Lower lobe of right lung (tissue), 2 donors: ENCODE measurements around the gene DCDC1. TPM values are rescaled to one million over a fixed set of nuclear protein-coding genes. Genes with fewer than 3 reads are reported as not detected.

Experiments
- ATAC-seq, 2 donors: fragments of 200-7000 bp; cut with Tn5 transposase; one replicate each; pipeline ENCODE4 v1.9.1; 2020 to 2022; ENCODE audit warnings: mild to moderate bottlenecking in 2 of 2, moderate library complexity in 2 of 2
- DNase-seq: peaks from one replicate; pipeline ENCODE4 v3.0.0-alpha.2; 2020
- H3K27ac ChIP-seq: fragments of 200-600 bp; one replicate; pipeline ENCODE4 v1.8.0; 2022
- H3K27me3 ChIP-seq: fragments of 200-600 bp; one replicate; pipeline ENCODE4 v1.8.0; 2022; ENCODE audit warnings: low read depth
- H3K36me3 ChIP-seq: fragments of 200-600 bp; one replicate; pipeline ENCODE4 v1.8.0; 2022; ENCODE audit warnings: mild to moderate bottlenecking
- H3K4me1 ChIP-seq: fragments of 200-600 bp; one replicate; pipeline ENCODE4 v1.8.0; 2022
- H3K4me3 ChIP-seq: fragments of 200-600 bp; one replicate; pipeline ENCODE4 v1.8.0; 2022; ENCODE audit warnings: mild to moderate bottlenecking
- H3K9me3 ChIP-seq: fragments of 200-600 bp; one replicate; pipeline ENCODE4 v1.8.0; 2022
- intact Hi-C: fragments of 100-400 bp; cut with DNase I; formaldehyde crosslinking; loops from one replicate; pipeline ENCODE4 v1.11.0; 2022
- total RNA-seq: library from RNA; stranded (reverse); fragmentation: NEBNext Ultra II Directional; extraction: Animal tissue kit (Norgen Biotek cat#: 25700); gene quantifications from one replicate; pipeline ENCODE4 v1.2.1, GENCODE V29; 2021
- TF ChIP-seq, protein P1 (sequence below): fragments of 200-600 bp; IDR thresholded peaks from one replicate; pipeline ENCODE4 v1.8.0; 2022; ENCODE audit warnings: antibody characterized with exemption, mild to moderate bottlenecking
- donor health status: DM: no; HTN: yes; CAD: no; lungs with severe emphysema.

DCDC1 gene
- total RNA-seq, 1 donor from 2014 or later: 4.1 TPM

- intact Hi-C loops: no loop called here
- H3K4me3 ChIP-seq: no peak overlapping the region
- no peaks in the 10 kb centered on the region for H3K4me1 ChIP-seq
- ATAC-seq: no peak
- H3K36me3 ChIP-seq: no peaks in the 10 kb centered on the region
- DNase-seq: no peak
- H3K27me3 ChIP-seq: no peaks in the 10 kb centered on the region
- peaks cover 4% of the 10 kb centered on the region for H3K9me3 ChIP-seq
- TF ChIP-seq, protein P1, sequence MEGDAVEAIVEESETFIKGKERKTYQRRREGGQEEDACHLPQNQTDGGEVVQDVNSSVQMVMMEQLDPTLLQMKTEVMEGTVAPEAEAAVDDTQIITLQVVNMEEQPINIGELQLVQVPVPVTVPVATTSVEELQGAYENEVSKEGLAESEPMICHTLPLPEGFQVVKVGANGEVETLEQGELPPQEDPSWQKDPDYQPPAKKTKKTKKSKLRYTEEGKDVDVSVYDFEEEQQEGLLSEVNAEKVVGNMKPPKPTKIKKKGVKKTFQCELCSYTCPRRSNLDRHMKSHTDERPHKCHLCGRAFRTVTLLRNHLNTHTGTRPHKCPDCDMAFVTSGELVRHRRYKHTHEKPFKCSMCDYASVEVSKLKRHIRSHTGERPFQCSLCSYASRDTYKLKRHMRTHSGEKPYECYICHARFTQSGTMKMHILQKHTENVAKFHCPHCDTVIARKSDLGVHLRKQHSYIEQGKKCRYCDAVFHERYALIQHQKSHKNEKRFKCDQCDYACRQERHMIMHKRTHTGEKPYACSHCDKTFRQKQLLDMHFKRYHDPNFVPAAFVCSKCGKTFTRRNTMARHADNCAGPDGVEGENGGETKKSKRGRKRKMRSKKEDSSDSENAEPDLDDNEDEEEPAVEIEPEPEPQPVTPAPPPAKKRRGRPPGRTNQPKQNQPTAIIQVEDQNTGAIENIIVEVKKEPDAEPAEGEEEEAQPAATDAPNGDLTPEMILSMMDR: no peak
- no peak overlapping the region for H3K27ac ChIP-seq
Observed at GRCh38 chr11:31267720-31268119, 101.8 kb downstream of the DCDC1 start.

DNA sequence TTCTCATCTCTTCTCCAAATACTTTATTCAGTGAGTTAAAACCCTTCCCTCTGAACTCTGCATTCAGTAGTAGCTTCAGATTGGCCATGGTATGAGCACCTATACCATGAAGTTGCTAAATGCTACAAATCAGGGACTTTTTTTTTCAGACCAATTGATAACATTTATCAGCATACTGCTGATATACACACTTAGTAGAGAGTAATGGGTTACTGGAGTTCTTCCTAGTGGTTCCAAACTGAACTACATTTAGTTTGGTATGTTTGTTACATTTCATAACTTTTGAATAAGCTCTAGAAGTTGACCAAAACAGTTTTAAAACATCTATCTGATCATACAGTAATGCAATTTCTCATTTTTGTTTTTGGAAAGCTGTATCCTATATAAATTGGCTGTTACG, 104.7 kb downstream of the DCDC1 start:
- Histone ChIP-seq H3K27ac (no peak overlapping the region), H3K36me3 (no peaks in the 10 kb centered on the region), H3K4me3 (no peak overlapping the region), H3K27me3 (no peaks in the 10 kb centered on the region), H3K9me3 (no peaks in the 10 kb centered on the region), H3K4me1 (no peaks in the 10 kb centered on the region)
- TF ChIP-seq, protein P1: no peak
- intact Hi-C loops: no loop called here
- ATAC-seq (no peak), DNase-seq (no peak)

GRCh38 chr11:31262761-31263160, 106.8 kb downstream of the DCDC1 start:
- DNase-seq: no peak
- H3K27me3 ChIP-seq: no peaks in the 10 kb centered on the region

GRCh38 chr11:31259797-31260196, 109.7 kb downstream of the DCDC1 start:
- no peak overlapping the region for H3K4me3 ChIP-seq
- H3K27ac ChIP-seq: no peak overlapping the region
- intact Hi-C loops: no loop called here
- H3K27me3 ChIP-seq: no peaks in the 10 kb centered on the region
- no peak for ATAC-seq
- no peaks in the 10 kb centered on the region for H3K4me1 ChIP-seq
- TF ChIP-seq, protein P1: no peak
- H3K9me3 ChIP-seq: no peaks in the 10 kb centered on the region
- DNase-seq: no peak
- H3K36me3 ChIP-seq: no peaks in the 10 kb centered on the region

More at GRCh38 chr11:31262761-31263160, 106.8 kb downstream of the DCDC1 start:
- Histone ChIP-seq H3K9me3 (no peaks in the 10 kb centered on the region), H3K27ac (no peak overlapping the region), H3K4me1 (no peaks in the 10 kb centered on the region), H3K36me3 (no peaks in the 10 kb centered on the region), H3K4me3 (no peak overlapping the region)
- TF ChIP-seq, protein P1: no peak
- intact Hi-C loops: no loop called here
- no peak for ATAC-seq

DNA sequence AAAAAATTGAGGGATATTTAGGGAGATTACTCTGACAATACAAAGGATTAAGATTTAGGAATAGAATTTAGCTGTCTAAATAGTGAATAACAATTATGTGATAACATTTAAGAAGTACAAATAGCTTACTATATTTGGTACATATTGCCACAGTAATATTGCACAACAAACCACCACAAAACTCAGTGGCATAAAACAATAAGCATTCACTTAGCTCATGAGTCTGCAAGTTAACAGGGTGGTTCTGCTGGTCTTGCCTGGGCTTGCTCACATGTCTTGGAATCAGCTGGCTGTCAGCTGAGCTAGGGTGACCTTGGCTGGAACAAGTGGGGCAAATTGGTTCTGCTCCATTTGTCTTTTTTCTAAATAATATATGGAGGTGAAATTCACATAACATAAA, 115.1 kb downstream of the DCDC1 start:
- intact Hi-C loops: no loop called here
- Histone ChIP-seq H3K27me3 (no peaks in the 10 kb centered on the region), H3K36me3 (no peaks in the 10 kb centered on the region), H3K9me3 (no peaks in the 10 kb centered on the region), H3K4me1 (no peaks in the 10 kb centered on the region), H3K27ac (no peak overlapping the region), H3K4me3 (no peak overlapping the region)
- DNase-seq: no peak
- TF ChIP-seq, protein P1: no peak
- no peak for ATAC-seq

DNA sequence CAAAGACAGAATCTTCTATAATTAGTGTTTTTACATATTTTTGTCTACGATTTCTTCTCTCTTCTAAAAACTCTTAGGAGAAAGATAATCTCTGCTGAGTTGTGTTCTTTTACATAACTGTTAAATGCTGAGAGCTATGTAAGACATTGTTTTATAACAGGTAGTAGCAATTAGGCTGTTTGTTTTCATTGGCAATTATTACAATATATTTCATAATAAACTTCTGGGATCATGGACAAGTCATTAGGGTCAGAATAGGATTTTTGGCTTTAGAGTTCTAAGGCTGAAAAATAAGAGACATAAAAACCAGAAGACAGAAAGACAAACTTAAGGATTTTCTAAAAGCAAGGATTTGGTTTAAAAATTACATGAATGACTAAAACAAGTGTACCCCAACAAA, 120.8 kb downstream of the DCDC1 start:
- no peak overlapping the region for H3K27ac ChIP-seq
- TF ChIP-seq, protein P1: no peak
- DNase-seq (no peak), ATAC-seq (no peak)
- H3K9me3 ChIP-seq: no peaks in the 10 kb centered on the region
- H3K4me3 ChIP-seq: no peak overlapping the region
- H3K36me3 ChIP-seq: no peaks in the 10 kb centered on the region
- intact Hi-C loops: no loop called here
- H3K4me1 ChIP-seq: no peaks in the 10 kb centered on the region
- no peaks in the 10 kb centered on the region for H3K27me3 ChIP-seq
